HEK293 (cell line): ENCODE data around the gene ING5.

ENCODE experiments used
- CTCF ChIA-PET: fragments of 350-600 bp; formaldehyde crosslinking; extraction: SDS; loops from one replicate; lab custom pipeline; 2021; ENCODE audit warnings: antibody characterized with exemption; lab: Yijun Ruan, JAX
- POLR2A ChIA-PET: fragments of 300-600 bp; formaldehyde crosslinking; extraction: SDS; loops from one replicate; lab custom pipeline; 2020; ENCODE audit warnings: antibody characterized with exemption, inconsistent platforms; lab: Yijun Ruan, JAX
- H3K27ac ChIP-seq: fragments of 200-500 bp; sonication (Bioruptor generic); 2 replicates; pipeline ENCODE4 v1.5.1; 2014; ENCODE audit warnings: low read depth, low read length, control low read depth, inconsistent platforms; ENCODE audit errors: extremely low read depth
- H3K36me3 ChIP-seq, 2 experiments: fragments of 200-500 bp in 1 of 2; sonication (Bioruptor generic) in 1 of 2; 1 replicate in 1 of 2; 2 replicates in 1 of 2; pipeline ENCODE4 v1.5.1; 2014 to 2017; ENCODE audit warnings: inconsistent platforms in 2 of 2, low read length in 2 of 2; ENCODE audit not compliant: control insufficient read depth in 2 of 2, insufficient read depth in 1 of 2
- H3K4me1 ChIP-seq: fragments of 200-500 bp; sonication (Bioruptor generic); 2 replicates; pipeline ENCODE4 v1.5.1; 2014; ENCODE audit warnings: mild to moderate bottlenecking, low read length, inconsistent platforms; ENCODE audit not compliant: control insufficient read depth, insufficient read depth
- H3K4me3 ChIP-seq: 2 replicates; pipeline ENCODE4 v1.5.1; 2011; ENCODE audit warnings: low read depth, mild to moderate bottlenecking, control low read depth, low read length, moderate library complexity
- H3K9me3 ChIP-seq: fragments of 200-500 bp; sonication (Bioruptor generic); 2 replicates; pipeline ENCODE4 v1.5.1; 2014; ENCODE audit warnings: low read depth, low read length, inconsistent platforms; ENCODE audit not compliant: control insufficient read depth, insufficient read depth
- BCL11B ChIP-seq: fragments of 450-650 bp; formaldehyde crosslinking; IDR thresholded peaks from 2 replicates; pipeline ENCODE4 v1.5.1; 2016; ENCODE audit warnings: low read depth, missing biosample characterization, missing genetic modification characterization
- ELK4 ChIP-seq: IDR thresholded peaks from 2 replicates; pipeline ENCODE4 v1.6.1; 2011; ENCODE audit warnings: mild to moderate bottlenecking, low read depth, low read length, borderline replicate concordance
- GLI2 ChIP-seq: fragments of 450-650 bp; formaldehyde crosslinking; IDR thresholded peaks from 2 replicates; pipeline ENCODE4; 2017; ENCODE audit warnings: missing biosample characterization, missing genetic modification characterization, low read depth, borderline replicate concordance
- OVOL3 ChIP-seq: fragments of 450-650 bp; formaldehyde crosslinking; IDR thresholded peaks from 2 replicates; pipeline ENCODE4 v1.5.1; 2016; ENCODE audit warnings: missing biosample characterization, missing genetic modification characterization
- REPIN1 ChIP-seq: fragments of 450-650 bp; formaldehyde crosslinking; IDR thresholded peaks from 2 replicates; pipeline ENCODE4 v1.5.1; 2017; ENCODE audit warnings: missing biosample characterization, missing genetic modification characterization, low read depth
- SETDB1 ChIP-seq: IDR thresholded peaks from one replicate; pipeline ENCODE4 v1.6.1; 2017; ENCODE audit warnings: mild to moderate bottlenecking, low read length, moderate library complexity, mixed read lengths; ENCODE audit not compliant: insufficient read length
- ZBTB1 ChIP-seq: fragments of 450-650 bp; formaldehyde crosslinking; IDR thresholded peaks from 2 replicates; pipeline ENCODE4 v1.5.1; 2016; ENCODE audit warnings: missing biosample characterization, missing genetic modification characterization
- ZNF16 ChIP-seq: fragments of 450-650 bp; formaldehyde crosslinking; IDR thresholded peaks from 2 replicates; pipeline ENCODE4 v1.5.1; 2016; ENCODE audit warnings: low read depth, missing biosample characterization, missing genetic modification characterization
- ZNF311 ChIP-seq: fragments of 450-650 bp; formaldehyde crosslinking; IDR thresholded peaks from 2 replicates; pipeline ENCODE4 v1.5.1; 2017; ENCODE audit warnings: missing biosample characterization, missing genetic modification characterization, borderline replicate concordance
- ZNF362 ChIP-seq: fragments of 450-650 bp; formaldehyde crosslinking; IDR thresholded peaks from 2 replicates; pipeline ENCODE4 v1.5.1; 2016; ENCODE audit warnings: missing biosample characterization, missing genetic modification characterization
- ZNF37A ChIP-seq: fragments of 450-650 bp; IDR thresholded peaks from 2 replicates; pipeline ENCODE4 v1.5.1; 2018; ENCODE audit warnings: missing biosample characterization, missing genetic modification characterization
- ZNF501 ChIP-seq: fragments of 450-650 bp; formaldehyde crosslinking; IDR thresholded peaks from 2 replicates; pipeline ENCODE4 v1.5.1; 2016; ENCODE audit warnings: missing biosample characterization, missing genetic modification characterization
- ZNF530 ChIP-seq: fragments of 450-650 bp; formaldehyde crosslinking; IDR thresholded peaks from 2 replicates; pipeline ENCODE4 v1.5.1; 2016; ENCODE audit warnings: low read depth, missing biosample characterization, missing genetic modification characterization
- ZNF555 ChIP-seq: fragments of 450-650 bp; formaldehyde crosslinking; conservative IDR thresholded peaks from 2 replicates; pipeline ENCODE4 v1.5.1; 2017; ENCODE audit warnings: missing biosample characterization, mild to moderate bottlenecking, missing genetic modification characterization, inconsistent platforms
- ZNF560 ChIP-seq: fragments of 450-650 bp; formaldehyde crosslinking; IDR thresholded peaks from 2 replicates; pipeline ENCODE4 v1.5.1; 2017; ENCODE audit warnings: missing biosample characterization, missing genetic modification characterization, borderline replicate concordance
- ZNF571 ChIP-seq: fragments of 450-650 bp; formaldehyde crosslinking; IDR thresholded peaks from 2 replicates; pipeline ENCODE4 v1.5.0; 2017; ENCODE audit warnings: missing biosample characterization, missing genetic modification characterization
- ZNF623 ChIP-seq: fragments of 450-650 bp; formaldehyde crosslinking; IDR thresholded peaks from 2 replicates; pipeline ENCODE4 v1.5.1; 2016; ENCODE audit warnings: missing biosample characterization, missing genetic modification characterization
- ZNF629 ChIP-seq: fragments of 450-650 bp; formaldehyde crosslinking; IDR thresholded peaks from 2 replicates; pipeline ENCODE4 v1.5.1; 2017; ENCODE audit warnings: missing biosample characterization, missing genetic modification characterization
- ZNF692 ChIP-seq: fragments of 450-650 bp; formaldehyde crosslinking; IDR thresholded peaks from 2 replicates; pipeline ENCODE4 v1.5.1; 2016; ENCODE audit warnings: missing biosample characterization, missing genetic modification characterization
- ZSCAN4 ChIP-seq: fragments of 450-650 bp; formaldehyde crosslinking; IDR thresholded peaks from 2 replicates; pipeline ENCODE4 v1.5.1; 2017; ENCODE audit warnings: missing biosample characterization, missing genetic modification characterization

ING5 gene

GRCh38 chr2:241745276-241745675, 43.4 kb downstream of the ING5 start:
- H3K27ac ChIP-seq, result no peak overlapping the region
- no peak overlapping the region for H3K4me3 ChIP-seq
- no peaks in the 10 kb centered on the region for H3K9me3 ChIP-seq
- no peaks in the 10 kb centered on the region for H3K4me1 ChIP-seq
- ChIA-PET POLR2A (interaction anchor here (0.5 kb wide), 1 partner anchor 16 kb away, joined by 4 read pairs; no protein-coding TSS in a partner anchor), CTCF (no interaction called here)
- TF ChIP-seq GLI2 (tag by site-specific recombination), result no peak
- no peak for TF ChIP-seq ZBTB1 (tag by site-specific recombination)
- TF ChIP-seq ZNF362, result no peak
- TF ChIP-seq ZNF530 (tag by site-specific recombination), result no peak
- no peak for TF ChIP-seq ZNF692 (tag by site-specific recombination)
- TF ChIP-seq ZNF560, result no peak
- TF ChIP-seq ZSCAN4 (tag by site-specific recombination), result no peak
- TF ChIP-seq ZNF571, result no peak
- no peak for TF ChIP-seq ZNF555 (tag by site-specific recombination)
- no peak for TF ChIP-seq OVOL3 (tag by site-specific recombination)
- no peak for TF ChIP-seq REPIN1 (tag by site-specific recombination)
- no peak for TF ChIP-seq ZNF629 (tag by site-specific recombination)
- no peak for TF ChIP-seq ZNF311 (tag by site-specific recombination)
- no peak for TF ChIP-seq ZNF37A (tag by site-specific recombination)
- TF ChIP-seq ZNF501 (tag by site-specific recombination), result no peak
- no peak for TF ChIP-seq BCL11B
- TF ChIP-seq ELK4, result no peak
- no peak for TF ChIP-seq ZNF623 (tag by site-specific recombination)
- peaks cover 8 to 51% of the 10 kb centered on the region in 2 experiments; a peak in 2 of 3 replicates for H3K36me3 ChIP-seq

- H3K27ac ChIP-seq, result no peak overlapping the region
- TF ChIP-seq SETDB1, result peak; percentile 31
- no peak for TF ChIP-seq ZNF16 (tag by site-specific recombination)
- H3K9me3 ChIP-seq, result no peaks in the 10 kb centered on the region
- H3K4me3 ChIP-seq, result no peak overlapping the region
- no peaks in the 10 kb centered on the region for H3K4me1 ChIP-seq
- ChIA-PET POLR2A (no interaction called here), CTCF (no interaction called here)
- H3K36me3 ChIP-seq, result peaks cover 8 to 59% of the 10 kb centered on the region in 2 experiments; a peak in 2 of 3 replicates
Measured at GRCh38 chr2:241746084-241746483, 44.2 kb downstream of the ING5 start.
